GM19193 (cell line): ENCODE data around the gene PSTPIP1.

Source experiments
- POLR2A ChIP-seq: IDR thresholded peaks from 4 replicates; pipeline ENCODE4 v1.6.1; 2011; ENCODE audit not compliant: insufficient read depth, insufficient read length; ENCODE audit errors: extremely low read depth

The PSTPIP1 gene

GRCh38 chr15:77018796-77019505 is 24.0 kb downstream of the PSTPIP1 start:
- no peak for TF ChIP-seq POLR2A

GRCh38 chr15:77019521-77020331 is 24.8 kb downstream of the PSTPIP1 start:
- no peak for TF ChIP-seq POLR2A

- TF ChIP-seq POLR2A, result no peak
Observed at GRCh38 chr15:77020348-77021087, 25.6 kb downstream of the PSTPIP1 start.

DNA sequence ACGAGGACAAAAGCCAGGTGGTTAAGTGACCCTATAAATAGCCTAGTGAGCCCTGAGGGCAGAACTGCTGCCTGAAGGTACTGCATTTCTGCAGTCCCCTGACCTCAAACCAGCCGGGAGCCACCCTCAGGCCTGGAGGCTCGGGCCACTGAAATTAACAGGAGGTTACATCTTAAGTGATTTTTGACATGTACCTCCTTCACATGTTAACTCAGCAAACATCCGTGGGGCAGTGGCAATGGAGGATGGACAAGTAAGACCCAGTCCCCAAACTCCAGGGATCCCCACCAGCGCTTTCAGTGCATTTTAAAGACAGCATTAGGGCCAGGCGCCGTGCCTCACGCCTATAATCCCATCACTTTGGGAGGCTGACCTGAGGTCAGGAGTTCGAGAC is 26.2 kb downstream of the PSTPIP1 start:
- TF ChIP-seq POLR2A, result no peak

- TF ChIP-seq POLR2A, result no peak
Observed at GRCh38 chr15:77021803-77022381, 27.0 kb downstream of the PSTPIP1 start.

GRCh38 chr15:77022646-77023575 is 28.0 kb downstream of the PSTPIP1 start:
- TF ChIP-seq POLR2A, result no peak

DNA sequence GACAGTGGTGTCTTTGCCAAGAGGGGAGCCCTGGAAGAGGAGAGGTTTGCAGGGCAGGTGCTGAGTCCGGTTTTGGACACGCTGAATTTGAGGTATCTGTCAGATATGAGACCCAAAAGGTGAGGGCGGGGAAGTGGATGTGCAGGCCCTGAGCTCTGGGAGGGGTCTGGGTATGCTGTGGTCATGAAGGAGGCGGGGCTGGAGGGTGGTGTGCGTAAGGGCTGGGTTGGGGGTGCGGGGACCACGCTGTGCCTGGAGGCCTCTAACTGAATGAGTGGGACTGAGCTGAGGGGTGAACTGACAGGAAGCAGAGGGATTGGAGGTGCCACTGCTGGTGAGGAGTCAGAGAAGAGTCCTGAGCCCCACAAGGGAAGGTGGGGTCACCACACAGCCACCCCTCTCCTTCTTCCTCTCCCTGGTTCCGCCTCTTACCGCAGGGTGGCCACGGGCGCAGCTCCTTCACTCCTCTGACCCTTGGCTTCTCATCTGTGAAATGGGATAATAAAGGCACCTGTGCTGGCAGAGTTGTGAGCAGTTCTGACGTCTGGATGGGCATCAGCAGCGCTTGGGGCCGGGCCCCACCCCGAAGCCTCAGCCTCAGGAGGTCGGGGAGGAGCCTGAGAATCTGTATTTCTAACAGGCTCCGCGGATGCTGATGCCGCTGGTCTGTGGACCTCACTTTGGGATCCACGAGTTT is 28.8 kb downstream of the PSTPIP1 start:
- TF ChIP-seq POLR2A, result no peak

DNA sequence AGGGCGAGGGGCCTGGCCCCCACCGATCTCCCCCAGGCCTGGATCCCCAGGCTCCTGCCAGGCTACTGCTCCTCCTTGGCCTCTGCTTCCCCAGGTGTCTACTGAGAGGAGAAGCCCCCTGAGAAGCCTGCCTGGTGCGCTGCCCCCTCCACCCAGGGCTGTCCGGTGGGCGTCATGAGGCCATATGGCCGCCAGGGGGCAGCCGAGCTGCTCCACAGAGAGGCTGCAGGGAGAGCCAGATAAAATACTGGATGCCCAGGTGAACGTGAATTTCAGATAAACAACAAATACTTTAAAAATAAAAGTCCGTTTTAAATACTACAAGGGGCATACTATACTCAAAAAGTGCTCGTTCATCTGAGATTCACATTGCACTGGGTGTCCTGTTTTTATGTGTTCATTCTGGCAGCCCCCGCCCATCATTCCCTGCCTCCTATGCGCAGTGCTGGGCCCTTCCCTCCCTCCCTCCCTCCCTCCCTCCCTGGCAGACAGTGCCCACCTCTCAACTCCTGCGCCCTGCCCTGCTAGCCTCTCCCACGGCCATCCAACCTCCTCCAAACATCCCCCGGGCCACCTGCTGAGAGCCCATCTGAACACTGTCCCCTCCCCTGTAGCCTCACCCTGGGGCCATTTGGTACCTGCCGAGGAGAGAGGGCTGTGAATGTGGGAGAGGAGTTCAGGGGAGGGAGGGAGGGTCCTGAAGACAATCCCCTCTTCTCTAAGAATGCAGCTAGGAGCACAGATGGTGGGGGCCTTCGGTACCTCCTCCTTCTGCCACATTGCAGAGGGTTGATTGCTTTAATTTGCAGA is 29.6 kb downstream of the PSTPIP1 start:
- no peak for TF ChIP-seq POLR2A

DNA sequence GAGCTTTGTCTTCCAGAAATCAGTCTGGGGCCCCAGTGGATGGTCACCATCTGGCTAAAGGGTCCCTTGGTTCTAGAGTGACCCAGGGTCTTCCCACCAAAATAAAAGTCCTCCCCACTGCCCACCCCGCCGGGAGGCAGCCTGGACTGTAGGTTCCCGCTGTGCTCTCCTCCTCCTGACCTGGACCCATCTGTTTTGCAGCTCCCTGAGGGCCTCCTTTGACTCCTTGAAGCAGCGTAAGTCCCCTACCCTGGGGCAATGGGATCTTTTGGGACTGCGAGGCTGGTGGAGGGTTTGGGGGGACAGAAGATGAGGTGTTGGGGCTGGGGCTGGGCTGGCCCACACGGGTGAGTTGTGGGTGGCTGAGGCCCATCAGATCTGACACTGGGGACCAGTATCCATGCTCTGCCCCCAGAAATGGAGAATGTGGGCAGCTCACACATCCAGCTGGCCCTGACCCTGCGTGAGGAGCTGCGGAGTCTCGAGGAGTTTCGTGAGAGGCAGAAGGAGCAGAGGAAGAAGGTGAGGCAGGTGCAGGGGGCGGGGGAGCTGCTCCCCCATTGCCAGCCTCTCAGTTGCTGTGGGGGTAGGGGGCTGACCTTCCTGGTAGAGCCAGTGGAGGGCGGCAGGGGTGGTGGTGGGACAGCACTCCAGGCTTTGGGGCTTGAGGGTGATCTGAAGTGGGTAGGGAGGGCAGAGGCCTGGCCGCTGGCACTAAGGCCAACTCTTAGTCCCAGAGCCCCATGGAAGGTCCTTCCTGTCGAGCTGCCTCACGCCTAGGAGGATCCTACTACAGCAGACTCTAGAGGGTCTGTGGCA is 30.4 kb downstream of the PSTPIP1 start:
- no peak for TF ChIP-seq POLR2A

- no peak for TF ChIP-seq POLR2A
Observed at GRCh38 chr15:77025941-77026411, 31.1 kb downstream of the PSTPIP1 start.

DNA sequence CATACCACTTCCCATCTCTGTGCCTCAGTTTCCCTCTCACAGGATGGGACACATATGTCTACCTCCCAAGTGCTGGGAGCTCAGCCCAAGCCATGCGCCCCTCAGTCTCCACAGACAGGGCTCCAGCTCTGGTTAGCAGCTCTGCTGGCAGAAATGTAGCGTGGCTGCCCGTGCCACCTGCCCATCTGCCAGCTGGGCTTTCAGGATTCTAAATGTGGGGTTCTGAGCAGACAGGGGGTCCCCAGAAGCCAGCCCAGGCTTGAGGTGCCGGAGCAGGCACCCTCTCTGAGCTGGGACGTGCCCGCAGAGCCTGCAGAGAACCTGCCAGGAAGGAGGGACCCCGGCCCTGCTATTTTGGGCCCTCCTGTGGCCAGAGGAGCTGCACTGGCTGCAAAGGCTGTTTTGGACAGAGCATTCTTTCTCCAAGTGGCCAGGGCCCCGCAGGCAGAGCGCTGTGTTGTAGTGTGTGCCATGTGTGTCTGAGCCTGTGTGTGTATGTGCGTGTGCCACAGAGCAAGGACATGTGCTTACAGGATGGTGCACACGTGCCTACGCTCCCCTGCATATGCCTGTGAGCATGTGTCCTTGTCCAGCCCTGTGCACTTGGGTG is 31.7 kb downstream of the PSTPIP1 start:
- no peak for TF ChIP-seq POLR2A

GRCh38 chr15:77027111-77027696 is 32.3 kb downstream of the PSTPIP1 start:
- TF ChIP-seq POLR2A, result no peak
